GM04503 (cell line): Measurements from ENCODE around the gene GUCA1C.

Source experiments
- DNase-seq: peaks from one replicate; pipeline ENCODE4 v3.0.0-alpha.2; 2012; ENCODE audit warnings: low read depth

Gene GUCA1C, protein sequence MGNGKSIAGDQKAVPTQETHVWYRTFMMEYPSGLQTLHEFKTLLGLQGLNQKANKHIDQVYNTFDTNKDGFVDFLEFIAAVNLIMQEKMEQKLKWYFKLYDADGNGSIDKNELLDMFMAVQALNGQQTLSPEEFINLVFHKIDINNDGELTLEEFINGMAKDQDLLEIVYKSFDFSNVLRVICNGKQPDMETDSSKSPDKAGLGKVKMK

DNA sequence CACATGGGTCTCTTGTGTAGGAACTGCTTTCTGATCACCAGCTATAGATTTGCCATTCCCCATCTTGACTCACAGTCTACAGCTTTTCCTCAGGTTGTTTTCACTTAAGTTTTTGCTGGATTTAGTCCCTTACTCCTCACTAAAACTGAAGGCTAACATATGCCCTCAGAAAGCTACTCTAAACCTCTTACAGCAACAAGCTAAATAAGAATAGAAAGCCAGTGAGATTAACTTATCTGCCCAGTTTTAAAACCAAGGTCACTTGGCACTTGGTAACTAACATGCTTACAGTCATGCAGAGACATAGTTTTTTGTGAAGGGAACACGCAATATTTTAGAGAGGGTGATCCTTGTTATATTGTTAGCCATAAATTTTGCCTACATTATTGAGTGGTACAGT, at the start of gene GUCA1C:
Gene GUCA1C, minus strand, starts transcription at position 180 of the 400 bp plus-strand sequence. Its CDS starts 117 bp downstream, at position 63.
- DNase-seq = no peak

DNA sequence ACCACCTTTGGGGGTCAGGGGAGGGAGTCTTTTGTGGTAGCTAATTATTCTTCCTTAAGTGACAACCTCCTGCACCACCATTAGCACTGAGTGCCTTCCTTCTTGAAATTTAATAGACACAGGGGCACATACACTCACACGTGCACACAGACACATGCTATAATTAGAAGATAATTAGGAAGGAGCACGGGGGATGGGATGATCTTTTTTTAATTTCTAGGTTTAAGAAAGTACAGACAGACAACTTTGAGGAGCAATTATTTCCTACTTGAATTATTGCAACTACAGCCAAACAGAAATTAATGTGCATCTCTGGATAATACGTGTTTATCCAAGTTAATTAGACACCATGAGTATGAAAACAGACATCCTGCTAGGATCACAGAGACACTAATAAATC, 44.8 kb upstream of the GUCA1C start:
- no peak for DNase-seq

DNA sequence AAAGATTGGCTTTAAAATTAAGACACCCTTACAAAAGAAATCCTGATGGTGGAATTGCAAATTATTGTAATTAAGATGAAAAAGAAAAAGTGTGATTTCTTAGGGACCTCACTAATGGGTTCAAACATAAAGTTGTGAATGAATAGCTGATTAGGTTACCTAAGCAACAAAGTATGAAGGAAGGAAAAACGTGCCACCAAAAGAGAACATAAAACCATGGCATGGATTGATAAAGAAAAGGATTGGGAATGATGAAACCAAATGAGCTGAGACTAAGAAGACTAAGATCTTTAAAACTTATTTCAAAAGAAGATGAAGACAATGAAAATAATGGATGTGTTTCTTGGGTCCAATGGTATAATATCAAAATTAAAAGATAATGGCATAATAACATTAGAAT, 32.2 kb upstream of the GUCA1C start:
- no peak for DNase-seq

DNA sequence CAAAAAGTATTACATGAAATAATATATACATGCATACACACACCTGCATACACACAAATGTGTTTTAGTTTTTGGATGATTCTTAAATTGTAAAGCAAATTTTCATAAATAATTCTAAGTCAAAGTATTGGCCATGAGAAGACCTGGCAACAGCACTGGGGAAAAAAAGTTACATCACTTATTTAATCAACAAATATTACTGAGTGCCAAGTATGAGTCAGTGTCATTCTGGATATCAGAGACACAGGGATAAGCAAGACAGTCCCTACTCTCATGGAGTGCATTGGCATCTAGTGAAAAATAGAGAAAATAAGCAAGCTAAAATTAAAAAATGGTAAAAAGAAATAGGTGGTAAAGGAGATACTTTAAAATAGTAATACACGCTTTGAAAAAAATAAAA, 29.4 kb upstream of the GUCA1C start:
- DNase-seq = no peak

DNA sequence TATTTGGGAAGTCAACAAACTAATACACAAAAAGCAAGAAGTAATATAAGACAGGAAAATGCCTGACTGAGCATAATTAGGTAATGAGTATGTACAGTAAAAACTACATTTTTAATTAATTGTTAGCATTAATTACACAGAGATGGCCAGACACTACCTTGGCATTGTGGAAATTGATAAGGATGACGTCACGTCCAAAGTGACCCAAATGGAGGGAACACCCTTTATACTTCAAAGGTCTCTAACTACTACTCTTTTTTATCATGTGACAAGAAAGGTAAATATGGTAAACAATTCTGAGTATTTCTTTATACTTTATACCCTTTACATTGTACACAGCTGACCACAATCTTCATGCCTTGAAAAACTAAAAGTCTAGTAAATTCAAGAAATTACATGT, 22.4 kb upstream of the GUCA1C start:
- no peak for DNase-seq

DNA sequence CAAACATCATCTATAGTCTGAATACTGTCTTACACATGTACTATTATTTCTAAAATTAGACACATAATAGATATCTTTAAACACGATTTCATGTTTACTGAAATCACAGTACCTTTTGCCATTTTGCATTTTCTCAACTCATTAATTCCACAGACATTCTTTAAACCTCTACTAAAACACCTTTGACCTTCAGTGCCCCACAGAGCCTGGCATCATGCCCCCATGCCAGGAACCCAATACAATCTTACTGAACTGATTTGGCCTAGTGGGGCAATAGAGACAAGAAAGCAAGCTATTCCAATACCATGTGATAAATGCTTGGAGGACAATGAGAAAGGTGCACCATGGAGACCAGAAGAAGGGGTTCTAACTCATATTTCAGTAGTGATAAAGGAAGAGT, 19.3 kb upstream of the GUCA1C start:
- no peak for DNase-seq

DNA sequence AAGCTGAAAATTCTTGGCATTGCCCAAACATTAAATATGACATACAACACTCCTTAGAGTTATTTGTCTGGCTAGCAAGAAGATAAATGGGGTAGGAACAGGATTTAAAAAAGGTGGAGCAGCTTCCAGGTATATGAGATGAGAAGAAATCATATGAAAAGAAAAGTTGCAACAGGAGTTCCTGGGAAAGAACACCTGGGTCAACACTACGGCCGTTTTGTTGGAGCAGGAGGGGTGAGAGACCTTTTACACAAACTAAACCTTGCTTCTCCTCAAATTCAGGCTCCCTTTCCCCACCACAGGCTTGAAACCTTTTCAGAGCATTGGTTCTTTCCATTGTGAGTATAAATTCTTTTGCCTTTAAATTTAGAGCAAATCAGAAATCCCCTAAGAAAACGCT, 18.8 kb upstream of the GUCA1C start:
- no peak for DNase-seq

DNA sequence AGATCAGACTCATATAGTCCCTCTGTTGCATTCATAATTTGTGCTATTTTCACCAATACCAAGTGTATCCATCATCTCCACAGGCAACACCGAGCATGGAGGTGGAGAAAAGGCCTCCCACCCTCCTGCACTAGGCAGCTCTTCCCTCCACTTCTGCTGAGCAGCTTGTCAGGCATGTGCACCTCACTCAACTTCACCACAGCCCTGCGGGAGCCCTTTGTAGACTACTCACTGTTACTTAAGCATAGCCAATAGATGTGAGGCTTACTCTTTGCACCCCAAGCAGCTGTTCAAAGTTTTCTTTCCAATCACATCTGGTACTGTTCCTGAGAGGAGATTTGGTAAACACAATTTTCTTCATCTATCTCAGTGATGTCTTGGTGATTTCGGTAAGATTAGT, 16.9 kb upstream of the GUCA1C start:
- no peak for DNase-seq

DNA sequence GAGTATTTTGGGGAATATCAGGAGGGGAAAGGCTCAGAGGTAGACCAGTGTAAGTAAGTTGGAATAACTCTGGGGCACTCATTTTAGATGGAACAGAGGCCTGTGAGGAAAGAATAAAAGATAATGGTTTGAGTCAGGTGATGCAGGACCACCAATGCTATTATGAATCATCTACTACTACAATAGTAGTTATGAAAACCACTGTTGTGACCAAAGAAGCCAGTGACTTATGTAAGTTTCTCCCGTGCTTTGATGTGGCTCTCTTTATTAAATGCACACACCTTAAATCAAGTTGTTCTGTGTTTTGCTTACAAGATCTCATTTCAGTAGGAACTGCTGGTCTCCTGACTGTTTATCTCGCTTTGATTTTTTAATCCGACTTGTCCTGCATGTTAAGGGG, 13.1 kb upstream of the GUCA1C start:
- DNase-seq = no peak

DNA sequence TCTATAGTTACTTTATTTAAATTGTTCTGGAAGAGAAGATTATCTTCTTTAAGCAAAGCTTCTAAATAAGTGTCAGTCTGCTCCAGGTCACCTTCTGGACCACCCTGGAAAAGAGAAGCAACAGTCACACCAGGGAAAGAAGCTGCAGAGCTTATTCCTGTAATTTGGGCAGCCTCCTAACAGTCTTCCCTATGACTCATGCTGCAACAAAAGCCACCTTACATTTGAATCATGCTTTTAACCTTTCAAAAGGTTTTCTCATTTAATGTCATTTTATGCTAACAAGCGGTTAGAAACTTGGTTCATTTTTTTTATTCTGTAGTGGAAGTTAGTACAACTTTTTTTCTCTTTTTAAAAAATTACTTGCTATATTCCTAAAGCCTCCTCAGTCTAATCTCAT, 5.3 kb upstream of the GUCA1C start:
- no peak for DNase-seq

DNA sequence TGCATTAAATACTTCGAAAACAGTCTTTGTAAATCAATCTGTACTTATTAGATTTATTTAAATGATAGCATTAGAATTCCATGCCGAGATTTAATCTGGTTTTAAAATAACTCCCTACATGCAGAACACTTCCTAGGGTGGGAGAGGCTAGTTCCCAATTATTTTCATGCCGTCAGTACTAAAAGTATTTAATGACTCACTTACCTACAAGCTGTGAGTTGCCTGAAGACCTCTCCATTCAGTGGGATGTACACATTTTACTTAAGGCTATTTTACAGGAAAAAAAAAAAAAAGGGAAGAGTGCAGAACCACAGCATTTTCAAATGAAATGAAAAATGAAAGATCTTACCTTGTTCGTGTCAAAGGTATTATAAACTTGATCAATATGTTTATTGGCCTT, 469 bp downstream of the GUCA1C start:
- DNase-seq = no peak

DNA sequence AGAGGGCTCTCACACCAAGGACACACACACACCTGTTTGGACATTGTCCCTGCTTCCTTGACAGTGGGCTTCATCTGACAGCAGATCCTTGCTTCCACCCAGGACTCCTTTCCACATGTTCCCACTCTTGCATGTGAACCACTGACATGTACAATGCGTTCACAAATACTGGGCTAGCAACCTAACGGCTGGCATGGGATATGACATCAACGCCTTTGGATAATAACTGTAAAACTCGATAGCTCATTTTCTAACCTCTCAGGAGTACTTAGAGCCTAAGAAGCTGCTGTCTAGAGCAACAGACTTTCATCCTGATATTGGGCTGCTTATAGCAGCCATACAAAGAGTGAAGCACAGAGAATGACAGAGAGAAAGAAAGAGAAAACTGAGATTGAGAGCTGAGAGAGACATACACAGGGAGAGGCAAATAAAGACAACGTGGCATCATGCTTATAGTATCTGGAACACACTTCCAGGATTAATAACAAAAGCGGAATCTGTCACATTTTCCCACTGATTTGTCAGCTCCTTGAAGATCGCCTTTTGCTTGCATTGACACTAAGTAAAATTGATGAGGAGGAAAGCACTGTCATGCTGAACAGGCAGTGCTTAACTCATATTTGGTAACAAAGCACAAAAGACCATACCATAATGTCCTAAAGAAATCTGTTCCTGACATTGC, 1.7 kb downstream of the GUCA1C start:
- no peak for DNase-seq

DNA sequence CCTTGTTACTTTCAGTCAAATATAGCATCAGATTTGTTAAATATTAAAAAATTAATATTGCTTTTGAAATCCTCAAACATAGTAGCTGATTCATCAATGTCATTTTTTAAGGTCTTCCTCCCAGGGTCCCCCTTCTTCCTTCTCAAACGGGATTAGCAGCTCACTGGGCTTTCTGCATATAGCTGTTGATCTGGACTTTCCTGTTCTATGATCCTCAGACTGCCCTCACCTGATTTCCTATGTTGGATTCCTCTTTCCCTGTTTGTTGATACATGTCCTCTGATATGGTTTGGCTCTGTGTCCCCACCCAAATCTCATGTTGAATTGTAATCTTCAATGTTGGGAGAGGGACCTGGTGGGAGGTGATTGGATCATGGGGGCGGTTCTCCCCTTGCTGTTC, 5.8 kb downstream of the GUCA1C start:
- no peak for DNase-seq

DNA sequence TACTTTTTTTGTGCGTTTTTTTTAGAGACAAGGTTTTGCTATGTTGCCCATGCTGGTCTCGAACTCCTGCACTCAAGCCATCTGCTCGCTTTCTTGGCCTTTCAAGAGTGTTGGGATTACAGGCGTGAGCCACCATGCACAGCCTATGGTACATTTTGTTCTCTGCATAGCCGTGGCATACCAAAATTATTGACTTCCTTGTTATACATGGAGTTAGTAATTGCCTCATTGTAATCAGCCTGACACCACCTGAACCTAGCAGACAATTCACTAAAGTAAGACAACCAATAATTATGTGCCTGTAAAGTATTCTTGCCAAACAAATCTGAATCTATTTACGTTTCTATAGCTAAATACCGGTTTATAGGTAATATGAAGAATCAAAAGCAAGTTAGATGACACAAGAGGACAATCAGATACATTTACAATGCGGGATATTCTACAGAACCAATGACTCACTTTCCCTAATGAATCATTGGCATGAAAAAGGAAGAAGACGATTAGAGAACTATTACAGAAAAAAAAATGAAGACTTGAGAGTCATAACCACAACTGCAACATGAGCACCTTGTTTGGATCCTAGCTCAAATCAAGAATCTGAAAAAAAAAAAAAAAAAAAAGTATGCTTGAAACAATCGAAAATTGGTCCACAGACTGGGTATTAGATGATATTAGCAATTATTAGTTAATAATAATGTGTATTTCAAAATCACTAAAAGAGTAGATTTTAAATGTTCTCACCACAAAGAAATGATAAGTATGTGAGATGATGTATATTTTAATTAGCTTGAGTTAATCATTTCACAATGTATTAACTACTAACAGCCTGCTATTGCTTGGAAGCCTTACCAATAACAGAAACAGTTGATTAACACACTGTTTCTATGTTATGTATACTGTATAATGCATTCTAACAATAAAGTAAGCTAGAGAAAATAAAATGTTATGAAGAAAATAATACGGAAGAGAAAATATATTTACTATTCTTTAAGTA, 7.1 kb downstream of the GUCA1C start:
- no peak for DNase-seq

DNA sequence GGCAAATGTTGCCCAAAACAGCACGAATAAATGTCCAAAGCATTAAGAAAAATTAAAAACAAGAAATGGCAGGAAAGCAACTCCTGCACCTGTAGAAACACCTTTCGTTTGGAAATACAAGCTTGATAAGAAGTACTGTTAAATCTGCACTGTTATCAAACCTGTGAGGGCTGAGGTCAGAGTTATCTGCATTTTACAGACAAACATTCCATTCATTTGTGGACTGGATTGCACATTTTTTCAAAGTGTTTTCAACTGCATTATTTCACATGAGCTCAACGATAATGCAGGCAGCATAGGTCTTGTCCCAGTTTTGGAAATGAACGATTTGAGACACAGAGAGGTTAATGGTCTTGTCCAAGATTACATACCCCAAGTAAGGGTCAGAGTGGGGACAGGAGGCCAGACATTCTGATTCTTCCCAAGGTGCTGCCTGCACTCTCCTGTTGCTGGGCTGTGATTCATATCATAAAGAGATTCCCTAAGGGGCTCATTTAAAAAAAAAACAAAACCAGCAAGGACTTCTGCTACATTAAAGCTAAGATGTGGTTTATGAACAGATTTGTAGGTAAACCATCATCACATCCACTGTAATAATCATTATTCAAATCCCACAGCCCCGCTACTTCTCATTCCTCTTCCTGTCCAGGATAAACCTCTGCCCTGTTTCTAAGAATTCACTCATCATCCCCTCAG, 13.0 kb downstream of the GUCA1C start:
- DNase-seq = no peak

DNA sequence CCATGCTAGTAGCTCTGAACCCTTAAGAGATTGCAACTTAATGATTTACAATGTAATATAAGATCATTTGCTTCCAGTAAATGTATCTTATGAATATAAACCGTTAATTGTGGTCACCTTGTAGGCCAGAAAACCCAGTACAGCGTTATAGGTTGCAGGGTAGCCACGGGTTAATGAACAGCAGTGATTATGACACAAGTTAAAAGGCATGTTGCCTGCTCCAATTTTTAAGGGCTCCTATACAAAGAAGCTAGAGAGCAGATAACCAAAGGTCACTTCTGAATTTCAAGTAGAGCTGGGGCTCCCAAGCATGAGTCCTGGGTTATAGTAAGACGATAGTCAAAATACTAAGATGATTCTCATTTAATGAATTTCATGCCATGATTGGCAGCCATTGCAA, 13.5 kb downstream of the GUCA1C start:
- DNase-seq = no peak

DNA sequence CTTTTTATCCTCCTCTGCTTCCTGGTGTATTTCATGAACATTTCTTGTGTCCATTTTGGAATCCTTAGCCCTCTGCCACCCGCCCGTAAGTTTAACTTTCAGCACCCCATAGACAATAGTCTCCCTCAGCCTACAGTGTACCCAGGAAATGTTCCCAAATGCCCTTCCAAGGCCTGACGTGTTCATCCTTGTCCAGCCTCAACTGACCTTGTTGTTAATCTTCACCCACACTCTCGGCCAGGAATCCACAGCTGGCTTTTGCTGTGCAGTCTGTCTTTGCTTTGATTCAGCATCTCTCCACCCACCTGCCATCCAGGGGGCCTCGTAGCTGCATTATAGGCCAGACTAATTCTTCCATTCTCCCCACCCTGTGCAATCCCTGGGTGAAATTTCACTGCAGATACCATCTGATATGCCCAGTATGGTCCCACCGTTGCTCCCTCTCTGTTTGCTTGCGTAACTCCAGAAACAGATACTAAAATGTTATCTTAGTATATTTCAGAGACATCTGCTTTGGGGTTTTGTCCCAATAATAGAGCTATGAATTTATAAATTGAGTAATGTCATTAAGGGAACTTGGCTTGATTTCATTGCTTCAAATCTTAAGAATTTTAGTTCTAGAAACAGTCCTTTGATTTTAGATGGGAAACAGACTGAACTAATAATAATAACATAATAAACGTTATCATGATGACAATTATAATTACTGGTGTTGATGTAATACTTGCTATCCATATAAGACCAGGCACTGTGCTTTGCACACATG, 16.6 kb downstream of the GUCA1C start:
- no peak for DNase-seq

DNA sequence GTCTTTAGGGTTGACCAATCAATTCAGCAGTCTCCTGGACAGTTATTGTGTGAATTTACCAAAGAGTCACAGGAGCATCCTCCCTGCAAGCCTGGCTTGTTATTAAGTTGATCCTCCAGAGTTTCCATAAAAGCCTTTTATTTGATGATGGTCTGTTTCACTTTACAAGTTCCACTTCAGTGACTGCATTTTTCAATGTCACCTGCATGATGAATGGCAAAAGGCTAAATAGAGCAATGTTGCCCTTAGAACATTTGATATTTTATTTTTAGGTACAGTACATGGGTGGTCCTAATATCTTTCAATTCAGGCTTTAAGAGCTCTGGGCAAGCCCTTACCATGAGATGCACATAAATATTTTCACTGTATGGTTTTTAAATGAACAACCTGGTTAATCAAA, 22.6 kb downstream of the GUCA1C start:
- DNase-seq = no peak

DNA sequence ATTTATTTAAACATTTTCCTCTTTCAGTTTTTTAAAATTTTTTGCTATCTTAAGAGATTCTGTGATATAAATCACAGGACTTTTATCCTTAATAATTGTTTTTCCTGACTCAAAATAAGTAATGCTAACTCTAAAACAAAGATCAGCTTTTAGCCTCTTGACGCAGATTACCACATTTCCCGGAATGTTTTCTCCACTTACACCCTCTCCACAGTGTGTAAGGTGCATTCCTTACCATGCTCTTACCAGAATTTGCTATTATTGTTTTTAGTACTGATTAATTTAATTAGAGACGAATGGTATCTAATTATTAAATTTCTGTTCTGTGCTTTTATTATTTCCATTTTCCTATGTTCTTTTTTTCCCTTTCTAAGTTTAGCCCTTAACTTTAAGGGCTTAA, 34.8 kb downstream of the GUCA1C start:
- no peak for DNase-seq

DNA sequence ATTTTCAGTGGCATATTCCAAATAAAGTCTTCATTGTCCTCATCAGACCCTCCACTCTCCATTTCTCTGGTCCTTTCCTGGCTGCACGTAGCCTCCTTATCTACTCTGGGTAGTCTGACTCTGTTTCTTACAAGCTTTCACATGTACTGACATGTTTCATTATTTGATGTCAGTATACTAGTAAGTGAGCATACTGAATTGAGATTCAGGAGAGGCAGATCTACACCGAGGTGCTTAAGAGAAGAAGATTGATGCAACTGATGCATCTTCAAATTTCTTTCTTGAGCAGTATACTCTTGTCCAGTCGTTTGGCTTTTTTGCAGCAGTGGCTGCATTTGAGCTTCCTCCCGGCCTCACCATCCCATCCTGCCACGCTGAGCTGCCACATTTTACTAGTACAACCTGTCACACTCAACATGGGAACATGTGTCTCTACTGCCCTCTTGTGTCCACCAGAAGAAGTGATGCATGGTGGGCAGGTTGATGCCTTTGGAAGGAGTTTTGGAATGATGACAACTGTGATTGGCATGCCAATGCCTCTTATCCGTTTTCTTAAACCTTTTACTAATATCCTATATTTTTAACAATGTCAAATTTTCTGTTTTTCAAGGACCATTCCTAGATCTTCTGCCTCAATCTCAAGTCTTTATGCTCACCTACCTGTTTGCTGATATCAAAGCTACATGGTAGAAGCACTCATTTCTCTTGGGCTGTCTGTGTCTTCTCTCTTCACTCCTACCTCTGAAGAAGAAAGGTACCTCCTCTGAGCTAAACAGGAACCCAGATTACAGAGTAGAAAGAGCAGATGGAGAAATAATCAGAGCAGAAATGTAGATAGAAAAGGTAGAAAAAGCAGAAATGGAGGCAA, 38.7 kb downstream of the GUCA1C start:
- no peak for DNase-seq

DNA sequence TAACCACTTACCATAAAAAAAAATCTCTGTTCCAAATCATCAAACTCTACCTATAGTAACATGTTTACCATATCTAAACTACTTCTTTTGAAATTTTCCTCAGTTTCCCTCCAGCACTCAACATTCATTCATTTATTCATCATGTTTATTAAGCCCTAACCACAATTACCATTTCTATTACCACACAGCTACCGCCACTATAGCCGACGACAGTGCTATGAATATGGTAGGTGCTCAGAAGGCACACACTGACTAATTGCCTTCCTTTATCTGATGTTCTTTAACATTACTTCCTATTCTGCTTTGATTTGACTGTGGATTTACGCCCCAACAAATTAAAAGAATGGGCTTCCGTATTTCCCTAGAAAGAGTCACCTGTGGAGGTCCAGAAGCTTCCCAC, 43.9 kb downstream of the GUCA1C start:
- no peak for DNase-seq
